ENCODE data around the gene FGF8. TPM values are rescaled to one million over a fixed set of nuclear protein-coding genes. Genes with fewer than 3 reads are reported as not detected.
A peak's percentile ranks its signal among the peaks of the same experiment; 100 is the strongest.

The FGF8 gene
- total and polyA plus RNA-seq, 10 of the 15 experiments (the other 5 are each of a cell fraction or from before 2014, with no cell fraction given) = 0.08 to 0.43 (median 0.17) TPM; not detected in 7

- Histone ChIP-seq H3K9ac (ENCODE audit: control insufficient read depth, insufficient read depth, low read length) (peak overlapping the region; percentile 96), H3K4me3 (peak overlapping the region; percentile 81), H2AFZ (ENCODE audit: control insufficient read depth, low read depth, low read length) (no peak overlapping the region), H3K4me1 (ENCODE audit: control insufficient read depth, insufficient read depth, low read length) (peaks cover 10% of the 10 kb centered on the region; the same call in 1 of the 2 replicates), H3K9me3 (replicated peaks; ENCODE audit: control insufficient read depth, insufficient read depth, low read length) (no peaks in the 10 kb centered on the region), H3K79me2 (ENCODE audit: control insufficient read depth, insufficient read depth, low read length) (peaks cover 90% of the 10 kb centered on the region), H3K27ac (ENCODE audit: control insufficient read depth, insufficient read depth) (peak overlapping the region; percentile 95), H3K36me3 (ENCODE audit: control insufficient read depth in 2 of 2, insufficient read depth in 2 of 2, low read length in 1 of 2) (peaks cover 0 to 27% of the 10 kb centered on the region in 2 experiments; a peak in 3 of 4 replicates), H4K20me1 (ENCODE audit: control insufficient read depth, insufficient read depth) (peaks cover 18% of the 10 kb centered on the region; the same call in 1 of the 2 replicates), H3K4me2 (ENCODE audit: control insufficient read depth, insufficient read depth) (peak overlapping the region; percentile 68), H3K27me3 (replicated peaks in 1 of 2; ENCODE audit: control insufficient read depth in 2 of 2, insufficient read depth in 2 of 2, low read length in 1 of 2) (no peaks in the 10 kb centered on the region)
- in situ Hi-C loops (cut with MboI) = no loop called here
- TF ChIP-seq RELB (IDR thresholded peaks at IDR 0.05; ENCODE audit: low read depth) (no peak), CREM (IDR thresholded peaks at IDR 0.05; ENCODE audit: low read depth) (no peak), ATF7 (IDR thresholded peaks at IDR 0.05; ENCODE audit: low read depth) (peak; percentile 19; the same call in 1 of the 2 replicates), POU2F2 (IDR thresholded peaks at IDR 0.05; ENCODE audit: borderline replicate concordance, low read depth, low read length) (peak; percentile 46; the same call in 1 of the 3 replicates), KDM1A (IDR thresholded peaks at IDR 0.05; ENCODE audit: borderline replicate concordance) (no peak), CHD4 (IDR thresholded peaks at IDR 0.05) (no peak), RUNX3 (IDR thresholded peaks at IDR 0.05; ENCODE audit: low read length) (peak; percentile 82)
- ChIA-PET CTCF (interaction anchor here (0.7 to 3.8 kb wide), 7 partner anchors 19 to 212 kb away, joined by 3 to 15 read pairs (median 5); partner anchors contain the start of gene NPM3), SMC1A (ENCODE audit: uncharacterized antibody, unreplicated experiment) (interaction anchor here (0.6 to 1.6 kb wide), 9 partner anchors 19 to 675 kb away, joined by 3 to 5 read pairs (median 3); no protein-coding TSS in a partner anchor), POLR2A (interaction anchor here (0.6 to 1.3 kb wide), 4 partner anchors 25 to 774 kb away, joined by 3 to 4 read pairs (median 3); no protein-coding TSS in a partner anchor), RAD21 (ENCODE audit: unreplicated experiment) (interaction anchor here (0.6 to 1.9 kb wide), 6 partner anchors 15 to 258 kb away, joined by 3 to 7 read pairs (median 4); no protein-coding TSS in a partner anchor)
- intact Hi-C loops (cut with micrococcal nuclease; ENCODE audit: unreplicated experiment) = no loop called here
- BruUV-seq (replicated peaks) = TSS peak; percentile 10
- 48% methylated on average over 8 of the region's 8 CpGs for WGBS (ENCODE audit: insufficient coverage, insufficient replicate concordance, low lambda C conversion rate, missing lambda C conversion rate)
- DNase-seq (ENCODE audit: low read depth, low spot score) (no peak), FAIRE-seq (peak; percentile 86), ATAC-seq (peak; percentile 41)
These were observed 38.7 kb upstream of the FGF8 start for GRCh38 chr10:101814466-101815071.
